CD4-positive, alpha-beta T cell treated with Interleukin-21 for 1 hour (primary cell): ENCODE measurements around the gene THRAP3.
"Not testable (repeated sequence)": the region's sequence is repeated elsewhere in the genome, so short reads cannot be mapped to it uniquely, and the experiment has no call there.

ENCODE experiments used
- DNase-seq: peaks from one replicate; pipeline ENCODE4 v3.0.0-alpha.2; 2020

Gene THRAP3

GRCh38 chr1:36223996-36224536 lies at the start of gene THRAP3:
THRAP3 (plus strand) TSS chr1:36224443; CDS start chr1:36282564, 58,121 bp downstream.
- DNase-seq: peak; percentile 100

GRCh38 chr1:36174713-36175112 lies 49.5 kb upstream of the THRAP3 start:
- no peak for DNase-seq

DNA sequence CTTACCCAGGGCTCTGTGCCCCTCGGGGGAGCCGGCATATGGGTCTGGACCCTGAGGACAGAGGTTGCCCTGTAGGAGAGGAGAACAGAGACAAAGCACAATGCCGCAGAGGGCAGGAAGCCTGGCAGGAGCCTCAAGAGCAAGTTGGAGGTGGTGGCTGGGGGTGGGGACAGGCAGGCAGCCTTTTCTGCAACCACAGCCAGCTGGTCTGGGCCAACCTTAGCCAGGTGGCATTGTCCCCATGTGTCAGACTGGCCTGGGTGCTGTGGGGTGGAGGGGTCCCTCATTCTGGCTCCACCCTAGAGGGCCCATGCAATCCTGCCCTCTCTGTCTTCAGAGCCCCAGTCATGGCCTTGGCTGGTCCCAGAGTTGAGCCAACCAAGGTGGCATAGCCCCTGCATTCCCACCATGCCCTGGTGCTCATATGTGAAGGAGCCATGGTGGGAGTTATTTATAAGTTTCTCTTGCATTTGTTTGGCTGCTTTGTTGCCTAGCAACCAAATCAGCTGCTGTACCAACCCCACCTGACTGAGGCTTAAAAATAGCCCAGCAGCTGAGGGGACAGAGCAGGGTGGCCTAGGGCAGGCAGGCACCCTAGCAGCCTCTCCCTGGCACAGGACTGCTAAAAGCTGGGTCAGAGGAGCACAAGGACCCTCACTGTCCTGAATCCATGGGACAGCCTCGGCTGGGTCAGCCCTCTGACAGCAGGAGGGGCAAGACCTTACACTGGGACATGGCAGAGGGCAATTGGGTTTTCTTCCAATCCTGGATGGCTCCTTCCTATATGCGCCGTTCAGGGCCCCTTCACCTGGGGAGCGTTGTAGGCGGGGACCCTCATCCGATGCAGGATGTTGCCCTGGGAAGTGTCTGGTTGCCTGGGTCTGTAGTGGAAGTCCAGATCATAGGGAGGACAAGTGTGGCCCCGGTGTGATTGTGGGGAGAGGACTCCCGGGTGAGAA lies 48.8 kb upstream of the THRAP3 start:
- DNase-seq: no peak

DNA sequence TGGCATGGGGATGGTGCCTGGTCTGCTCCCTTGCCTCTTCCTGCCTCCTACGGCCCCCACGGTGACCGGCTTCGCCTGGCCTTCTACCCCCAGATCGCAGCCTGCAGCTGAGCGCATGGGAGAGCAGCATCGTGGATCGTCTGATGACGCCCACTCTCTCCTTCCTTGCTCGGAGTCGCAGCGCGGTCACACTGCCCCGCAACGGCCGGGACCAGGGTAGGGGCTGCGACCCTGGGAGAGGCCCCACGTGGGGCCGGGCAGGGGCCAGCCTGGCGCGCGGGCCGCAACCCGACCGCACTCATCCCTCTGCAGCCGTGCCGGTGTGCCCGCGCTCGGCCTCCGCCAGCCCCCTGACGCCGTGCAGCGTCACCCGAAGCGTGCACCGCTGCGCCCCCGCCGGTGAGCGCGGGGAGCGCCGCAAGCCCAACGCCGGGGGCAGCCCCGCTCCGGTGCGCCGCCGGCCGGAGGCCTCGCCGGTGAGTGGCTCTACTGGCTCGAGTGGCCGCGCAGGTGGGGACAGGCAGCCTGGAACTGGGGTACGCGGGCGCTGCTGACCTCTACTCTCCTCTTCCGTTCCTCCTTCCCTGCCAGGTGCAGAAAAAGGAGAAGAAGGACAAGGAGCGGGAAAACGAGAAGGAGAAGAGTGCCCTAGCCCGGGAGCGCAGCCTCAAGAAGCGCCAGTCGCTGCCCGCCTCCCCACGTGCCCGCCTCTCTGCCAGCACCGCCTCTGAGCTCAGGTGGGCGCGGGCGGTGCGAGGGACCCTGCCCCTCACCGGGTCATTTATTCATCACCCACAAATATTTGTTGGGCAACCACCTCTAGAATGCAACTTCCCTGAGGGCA lies 47.9 kb upstream of the THRAP3 start:
- no peak for DNase-seq

DNA sequence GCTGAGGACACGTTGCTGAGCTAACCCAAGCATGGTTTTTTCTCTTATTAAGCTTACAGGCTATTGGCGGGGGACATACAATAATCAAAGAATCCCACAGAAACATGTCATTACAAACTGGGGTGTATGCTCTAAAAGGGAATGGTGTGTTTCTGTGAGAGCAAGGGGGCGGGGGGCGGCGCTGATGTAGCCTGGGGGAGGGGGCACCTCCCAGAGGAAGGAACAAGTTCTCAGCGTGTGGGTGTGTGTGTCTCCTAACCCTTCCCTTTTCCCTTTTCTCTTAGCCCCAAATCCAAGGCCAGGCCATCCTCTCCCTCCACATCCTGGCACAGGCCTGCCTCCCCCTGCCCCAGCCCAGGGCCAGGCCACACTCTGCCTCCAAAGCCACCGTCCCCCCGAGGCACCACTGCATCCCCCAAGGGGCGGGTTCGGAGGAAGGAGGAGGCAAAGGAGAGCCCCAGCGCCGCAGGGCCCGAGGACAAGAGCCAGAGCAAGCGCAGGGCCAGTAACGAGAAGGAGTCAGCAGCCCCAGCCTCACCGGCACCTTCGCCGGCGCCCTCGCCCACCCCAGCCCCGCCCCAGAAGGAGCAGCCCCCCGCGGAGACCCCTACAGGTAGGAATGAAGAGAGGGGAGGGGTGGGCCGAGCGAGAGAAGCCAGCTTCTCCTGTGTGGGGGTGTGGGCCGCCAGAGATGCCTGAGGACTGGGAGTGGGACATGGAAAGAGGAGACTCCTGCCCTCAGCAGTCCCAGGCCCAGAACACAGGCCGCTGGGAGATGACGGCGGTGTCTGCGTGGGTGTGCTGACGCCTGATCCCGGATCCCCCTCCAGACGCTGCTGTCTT lies 46.4 kb upstream of the THRAP3 start:
- no peak for DNase-seq

GRCh38 chr1:36178471-36179219 lies 45.6 kb upstream of the THRAP3 start:
- DNase-seq: no peak

DNA sequence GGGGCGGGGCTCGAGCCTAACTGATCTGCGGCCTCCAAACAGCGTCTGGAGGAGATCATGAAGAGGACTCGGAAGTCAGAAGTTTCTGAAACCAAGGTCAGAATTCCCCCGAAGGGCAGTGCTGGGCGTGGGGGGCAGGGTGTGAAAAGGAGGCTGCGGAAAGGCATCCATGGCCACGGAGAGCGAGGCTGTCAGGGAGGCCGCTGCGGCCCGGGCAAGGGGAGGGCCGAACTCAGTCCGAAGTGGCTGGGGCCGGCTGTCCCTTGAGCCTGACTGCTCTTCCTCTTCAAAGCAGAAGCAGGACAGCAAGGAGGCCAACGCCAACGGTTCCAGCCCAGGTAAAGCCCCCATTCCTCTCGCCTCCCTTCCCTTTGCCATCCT lies 45.0 kb upstream of the THRAP3 start:
- no peak for DNase-seq

GRCh38 chr1:36182734-36183133 lies 41.5 kb upstream of the THRAP3 start:
- no peak for DNase-seq

GRCh38 chr1:36183309-36183856 lies 40.9 kb upstream of the THRAP3 start:
- no peak for DNase-seq

DNA sequence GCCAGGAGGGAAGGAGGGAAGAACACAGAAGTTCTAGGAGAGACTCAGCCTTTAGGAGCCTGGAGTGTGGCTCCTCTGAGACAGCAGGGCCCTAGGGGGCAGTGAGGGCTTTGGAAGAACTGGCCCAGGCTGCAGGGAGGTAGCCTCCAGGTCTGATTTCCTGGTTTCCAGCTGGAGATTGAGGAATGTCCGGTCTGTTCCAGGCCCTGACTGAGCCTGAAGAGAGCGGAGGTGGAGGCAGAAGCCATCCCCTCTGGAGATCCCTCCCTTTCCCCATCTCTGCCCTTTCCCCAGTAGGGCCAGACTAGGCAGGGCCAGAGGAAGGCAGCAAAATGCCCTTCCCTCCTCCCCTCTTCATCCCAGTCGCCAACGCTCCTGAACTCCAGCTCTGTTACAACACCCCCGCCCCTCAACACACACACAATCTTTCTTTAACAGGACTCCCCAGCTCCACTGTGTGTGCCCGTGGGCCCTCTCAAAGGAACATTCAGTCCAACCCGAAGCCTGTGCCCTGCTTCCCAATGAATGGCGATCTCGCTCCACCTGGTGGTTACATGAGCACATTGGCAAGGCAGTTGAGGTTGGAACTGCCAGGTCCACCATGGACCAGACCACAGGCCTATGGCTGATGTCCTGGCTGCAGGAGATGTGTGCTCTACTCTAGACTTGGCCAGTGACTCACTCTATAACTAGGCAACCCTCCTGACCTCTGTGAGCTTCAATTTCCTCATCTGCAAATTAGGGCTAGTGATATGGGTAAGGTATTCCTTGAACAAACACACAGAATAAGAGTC lies 36.2 kb upstream of the THRAP3 start:
- DNase-seq: peak; percentile 90

DNA sequence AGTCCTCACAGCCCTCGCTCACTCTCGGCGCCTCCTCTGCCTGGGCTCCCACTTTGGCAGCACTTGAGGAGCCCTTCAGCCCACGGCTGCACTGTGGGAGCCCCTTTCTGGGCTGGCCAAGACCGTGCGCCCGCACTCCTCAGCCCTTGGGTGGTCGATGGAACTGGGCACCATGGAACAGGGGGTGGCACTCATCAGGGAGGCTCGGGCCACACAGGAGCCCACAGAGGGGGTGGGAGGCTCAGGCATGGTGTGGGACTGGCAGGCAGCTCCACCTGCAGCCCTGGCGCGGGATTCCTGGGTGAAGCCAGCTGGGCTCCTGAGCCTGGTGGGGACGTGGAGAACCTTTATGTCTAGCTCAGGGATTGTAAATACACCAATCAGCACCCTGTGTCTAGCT lies 27.4 kb upstream of the THRAP3 start:
- not testable (repeated sequence) for DNase-seq

- DNase-seq: no peak
Measured at GRCh38 chr1:36198641-36199040, 25.6 kb upstream of the THRAP3 start.

GRCh38 chr1:36199934-36200741 lies 24.1 kb upstream of the THRAP3 start:
- DNase-seq: no peak

DNA sequence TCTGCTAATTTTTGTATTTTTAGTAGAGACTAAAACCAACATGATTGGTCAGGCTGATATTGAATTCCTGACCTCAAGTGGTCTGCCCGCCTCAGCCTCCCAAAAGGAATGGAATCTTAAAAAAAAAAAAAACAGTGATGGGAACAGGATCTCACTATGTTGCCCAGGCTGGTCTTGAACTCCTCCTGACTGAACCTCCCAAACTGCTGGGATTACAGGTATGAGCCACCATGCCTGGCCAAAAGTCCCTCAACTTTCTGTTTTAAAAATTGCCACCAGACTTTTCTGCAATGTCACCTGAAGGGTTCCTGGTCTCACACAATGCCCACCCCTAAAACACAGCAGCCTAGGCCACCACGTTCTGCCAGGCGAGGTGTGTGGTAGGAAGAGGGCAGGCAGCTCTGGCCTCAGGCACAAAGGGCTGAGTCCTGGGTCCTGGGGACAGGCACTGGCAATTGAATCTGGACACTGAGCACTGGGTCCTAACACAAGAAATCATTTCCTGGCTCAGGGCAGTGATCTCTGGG lies 21.2 kb upstream of the THRAP3 start:
- DNase-seq: no peak

GRCh38 chr1:36203554-36204346 lies 20.5 kb upstream of the THRAP3 start:
- DNase-seq: no peak

DNA sequence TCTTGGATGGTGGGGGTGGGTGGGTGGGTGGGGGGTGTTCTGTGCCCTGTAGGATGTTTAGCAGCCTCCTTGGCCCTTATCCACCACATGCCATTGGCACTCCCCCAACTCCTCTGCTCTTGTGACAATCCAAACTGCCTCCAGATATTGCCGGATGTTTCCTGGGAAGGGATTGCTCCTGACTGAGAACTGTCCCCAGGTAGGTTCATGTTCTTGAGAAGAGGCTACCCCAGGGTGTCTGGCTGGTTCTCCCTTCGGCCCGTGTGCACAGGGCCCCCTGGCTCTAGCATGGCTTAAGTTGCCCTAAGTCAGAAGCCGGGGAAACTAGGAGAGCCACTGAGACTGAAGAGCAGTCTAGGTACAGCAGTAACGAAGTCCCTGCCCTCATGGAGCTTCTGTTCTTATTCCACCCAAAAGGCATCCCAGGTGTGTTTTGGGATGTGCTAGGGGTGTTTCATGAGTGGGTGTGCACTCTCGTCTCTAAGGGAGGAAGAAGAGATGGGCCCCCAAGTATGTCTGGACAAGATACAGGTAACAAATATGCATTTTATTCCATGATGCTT lies 19.8 kb upstream of the THRAP3 start:
- DNase-seq: no peak

DNA sequence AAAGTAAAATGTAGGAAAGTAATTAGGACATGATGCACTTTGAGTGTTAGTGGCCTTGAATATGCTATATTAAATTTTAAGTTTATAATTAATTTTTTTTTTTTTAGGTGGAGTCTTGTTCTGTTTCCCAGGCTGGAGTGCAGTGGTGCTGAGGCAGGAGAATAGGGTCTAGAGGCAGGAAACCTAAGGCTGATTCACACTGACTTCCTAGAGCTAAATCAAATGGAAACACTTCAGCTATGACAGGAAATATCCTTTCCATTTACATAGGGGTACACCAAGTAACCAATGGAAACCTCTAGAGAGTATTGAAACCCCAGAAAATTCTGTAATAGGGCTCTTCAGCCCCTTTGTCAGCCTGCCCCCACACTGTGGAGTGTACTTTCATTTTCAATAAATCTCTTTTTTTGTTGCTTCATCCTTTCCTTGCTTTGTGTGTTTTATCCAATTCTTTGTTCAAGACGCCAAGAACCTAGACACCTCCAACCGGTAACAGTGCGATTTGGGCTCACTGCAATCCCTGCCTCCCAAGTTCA lies 17.9 kb upstream of the THRAP3 start:
- no peak for DNase-seq

DNA sequence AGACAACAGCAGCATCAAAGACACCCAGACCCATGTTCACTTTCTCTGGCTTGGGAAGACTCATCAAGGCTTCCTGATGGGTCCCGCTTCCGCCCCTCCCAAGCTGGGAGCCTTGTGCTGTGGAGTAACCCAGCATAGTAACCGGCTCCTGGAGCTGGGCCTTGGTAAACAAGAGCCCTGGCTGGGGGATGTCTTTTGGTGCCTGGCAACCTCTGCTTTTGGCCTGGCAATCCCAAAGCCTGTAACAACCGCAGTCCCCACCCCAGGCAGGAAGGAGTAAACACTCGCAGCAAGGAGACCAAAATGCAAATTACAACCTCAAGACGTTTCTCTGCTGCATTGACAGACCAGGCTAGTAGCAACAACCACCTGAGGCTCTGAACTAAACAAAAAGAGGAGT lies 16.9 kb upstream of the THRAP3 start:
- no peak for DNase-seq
